Tibial nerve (tissue), 4 donors: ENCODE data around the gene EFR3B.

Experiments
- EP300 ChIP-seq, 2 donors: sonication (generic); formaldehyde crosslinking; IDR thresholded peaks; one replicate each; pipeline ENCODE4 v1.6.1; 2017; ENCODE audit warnings: antibody characterized with exemption in 2 of 2, mild to moderate bottlenecking in 1 of 2
- POLR2A ChIP-seq, 2 donors: fragments of 450-650 bp; IDR thresholded peaks; one replicate each; pipeline ENCODE4 v1.6.1; 2017; ENCODE audit warnings: antibody characterized with exemption in 2 of 2, mild to moderate bottlenecking in 2 of 2, moderate library complexity in 2 of 2
- TF ChIP-seq, protein P1 (sequence below), 5 experiments: fragments of 200-600 bp in 3 of 5; fragments of 450-650 bp in 2 of 5; sonication (generic) in 3 of 5; IDR thresholded peaks; one replicate each; pipeline ENCODE4 v1.5.1; 2016 to 2019; ENCODE audit warnings: antibody characterized with exemption in 5 of 5, mild to moderate bottlenecking in 3 of 5, moderate library complexity in 2 of 5

DNA sequence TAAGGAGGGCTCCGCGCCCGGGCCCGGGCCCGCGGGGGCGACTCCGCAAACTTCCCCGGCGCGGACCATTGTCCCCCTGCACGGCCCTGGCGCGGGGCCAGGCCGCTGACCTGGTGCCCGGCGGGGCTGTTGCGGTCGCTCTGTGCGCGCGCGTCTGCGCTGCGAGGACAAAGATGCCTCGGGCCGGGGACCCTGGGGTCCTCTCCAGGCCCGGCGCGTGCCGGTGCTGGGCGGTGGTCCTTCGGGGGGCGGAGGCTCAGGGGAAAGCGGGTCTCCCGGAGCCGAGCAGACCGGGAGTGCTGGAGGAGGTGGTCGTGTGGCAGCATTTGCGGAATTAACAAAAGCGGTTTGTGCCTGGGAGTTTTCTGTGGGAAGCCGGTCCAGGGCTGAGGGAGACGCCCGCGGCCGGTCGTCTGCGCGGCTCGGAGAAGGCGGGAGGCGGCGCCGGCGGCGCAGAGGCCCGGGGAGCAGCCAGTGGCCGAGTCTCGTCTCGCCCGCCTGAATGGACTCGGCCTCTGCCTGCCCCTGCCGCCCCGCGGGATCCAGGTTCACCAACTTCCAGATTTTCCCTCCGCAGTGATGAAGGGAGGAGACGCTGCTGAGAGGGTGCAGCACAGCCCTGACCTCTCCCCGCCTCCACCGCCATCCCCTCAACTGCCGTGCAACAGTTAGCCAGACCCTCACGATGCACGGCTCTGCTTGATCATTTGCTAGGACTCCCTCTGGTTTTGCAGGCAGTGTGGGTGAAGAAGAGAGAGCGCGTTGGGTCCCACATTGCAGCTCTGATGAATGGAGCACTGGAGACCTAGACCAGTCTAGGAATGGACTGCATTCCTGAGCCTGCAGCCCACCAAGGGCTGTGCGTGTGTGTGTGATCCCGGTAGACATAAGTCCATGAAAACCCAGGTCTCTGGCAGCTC, 705 bp downstream of the EFR3B start:
- TF ChIP-seq, protein P1, sequence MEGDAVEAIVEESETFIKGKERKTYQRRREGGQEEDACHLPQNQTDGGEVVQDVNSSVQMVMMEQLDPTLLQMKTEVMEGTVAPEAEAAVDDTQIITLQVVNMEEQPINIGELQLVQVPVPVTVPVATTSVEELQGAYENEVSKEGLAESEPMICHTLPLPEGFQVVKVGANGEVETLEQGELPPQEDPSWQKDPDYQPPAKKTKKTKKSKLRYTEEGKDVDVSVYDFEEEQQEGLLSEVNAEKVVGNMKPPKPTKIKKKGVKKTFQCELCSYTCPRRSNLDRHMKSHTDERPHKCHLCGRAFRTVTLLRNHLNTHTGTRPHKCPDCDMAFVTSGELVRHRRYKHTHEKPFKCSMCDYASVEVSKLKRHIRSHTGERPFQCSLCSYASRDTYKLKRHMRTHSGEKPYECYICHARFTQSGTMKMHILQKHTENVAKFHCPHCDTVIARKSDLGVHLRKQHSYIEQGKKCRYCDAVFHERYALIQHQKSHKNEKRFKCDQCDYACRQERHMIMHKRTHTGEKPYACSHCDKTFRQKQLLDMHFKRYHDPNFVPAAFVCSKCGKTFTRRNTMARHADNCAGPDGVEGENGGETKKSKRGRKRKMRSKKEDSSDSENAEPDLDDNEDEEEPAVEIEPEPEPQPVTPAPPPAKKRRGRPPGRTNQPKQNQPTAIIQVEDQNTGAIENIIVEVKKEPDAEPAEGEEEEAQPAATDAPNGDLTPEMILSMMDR (IDR thresholded peaks at IDR 0.05), result no peak
- TF ChIP-seq POLR2A (IDR thresholded peaks at IDR 0.05) (peak in 1 of 2 donors; percentile 9), EP300 (IDR thresholded peaks at IDR 0.05) (no peak)
